GM12864 (cell line): ENCODE data around the gene PDGFD.

Experiments
- DNase-seq: peaks from one replicate; pipeline ENCODE4 v3.0.0-alpha.2; 2011; ENCODE audit warnings: low read depth
- H3K4me3 ChIP-seq: 2 replicates; pipeline ENCODE4 v1.5.1; 2011; ENCODE audit warnings: mild to moderate bottlenecking, low read depth, low read length, control low read depth
- CTCF ChIP-seq: IDR thresholded peaks from 2 replicates; pipeline ENCODE4 v1.5.1; 2011; ENCODE audit warnings: low read depth, mild to moderate bottlenecking, moderate library complexity, low read length, control low read depth, inconsistent platforms; ENCODE audit errors: missing control alignments

Gene PDGFD

GRCh38 chr11:103870821-103871309 is 293.1 kb downstream of the PDGFD start:
- no peak overlapping the region for H3K4me3 ChIP-seq
- no peak for DNase-seq
- TF ChIP-seq CTCF, result no peak

GRCh38 chr11:103867481-103867880 is 296.5 kb downstream of the PDGFD start:
- no peak overlapping the region for H3K4me3 ChIP-seq
- DNase-seq, result no peak
- TF ChIP-seq CTCF, result no peak

- no peak for TF ChIP-seq CTCF
- no peak for DNase-seq
- no peak overlapping the region for H3K4me3 ChIP-seq
These were observed 300.4 kb downstream of the PDGFD start for GRCh38 chr11:103863497-103863896.

- peak; percentile 22 for TF ChIP-seq CTCF
- H3K4me3 ChIP-seq, result no peak overlapping the region
- DNase-seq, result no peak
These were observed 301.2 kb downstream of the PDGFD start for GRCh38 chr11:103862802-103863174.

DNA sequence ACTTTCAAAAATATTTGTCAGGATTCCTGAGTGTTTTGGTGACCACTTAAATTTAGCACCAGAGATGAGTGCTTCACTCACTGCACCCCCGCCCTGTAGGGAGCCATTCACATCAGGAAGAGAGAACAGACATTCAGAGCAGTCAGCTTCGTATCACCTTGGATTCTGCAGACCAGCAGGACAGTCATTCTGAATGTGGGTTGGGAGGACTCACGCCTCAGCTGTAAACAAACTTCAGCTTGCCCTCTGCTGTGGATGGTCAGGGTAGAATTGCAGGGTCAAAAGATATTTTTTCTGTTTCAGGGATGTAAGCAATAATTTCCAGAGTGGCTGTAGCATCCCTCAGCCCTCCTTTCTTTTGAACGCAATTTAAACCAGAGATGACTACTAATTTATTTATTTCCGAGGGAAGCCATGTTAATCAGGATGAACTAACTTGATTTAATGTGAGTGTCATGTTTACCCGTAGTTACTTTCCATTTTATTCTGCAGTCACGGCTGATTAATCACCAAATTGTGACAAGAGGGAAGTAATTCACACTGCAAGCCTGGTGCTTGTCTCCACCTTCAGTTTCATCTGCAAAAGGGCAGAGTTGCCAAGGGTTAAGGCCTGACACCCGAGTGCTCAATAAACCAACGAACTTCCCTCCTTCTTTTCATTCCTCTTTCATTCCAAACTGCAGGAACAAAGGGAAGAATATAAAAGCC is 301.7 kb downstream of the PDGFD start:
- H3K4me3 ChIP-seq, result no peak overlapping the region
- peak; percentile 14 for TF ChIP-seq CTCF
- DNase-seq, result no peak
